ENCODE data around the gene PCDHGA5. TPM values are rescaled to one million over a fixed set of nuclear protein-coding genes. Genes with fewer than 3 reads are reported as not detected.

Gene PCDHGA5
- total RNA-seq, 4 donors from 2014 or later, result 2.6 to 12.5 (median 4.8) TPM

Other genes with a start within 250 kb of the PCDHGA5 start
- gene PCDHB4, start 242.3 kb upstream of the PCDHGA5 start, total RNA-seq, result 1 to 10 TPM; 2.8 to 5.6 (median 4.8) TPM
- 1 to 10 TPM; 3.2 to 8.6 (median 5.8) TPM for gene PCDHB5, start 229.0 kb upstream of the PCDHGA5 start, total RNA-seq
- 1 to 10 TPM; 1.0 to 2.0 (median 1.5) TPM for gene PCDHB6, start 214.1 kb upstream of the PCDHGA5 start, total RNA-seq
- gene PCDHB7, start 191.5 kb upstream of the PCDHGA5 start, total RNA-seq, result 1 to 10 TPM; 1.7 to 3.0 (median 2.4) TPM
- 1 to 10 TPM in 3 of 4 donors, under 1 TPM in 1; 0.27 to 1.5 (median 1.2) TPM for gene PCDHB8, start 186.4 kb upstream of the PCDHGA5 start, total RNA-seq
- gene PCDHB16, start 181.8 kb upstream of the PCDHGA5 start, total RNA-seq, result 1 to 10 TPM; 4.4 to 5.2 (median 4.8) TPM
- 10 to 100 TPM in 1 of 4 donors, 1 to 10 TPM in 3; 1.9 to 10.9 (median 3.0) TPM for gene PCDHB9, start 177.0 kb upstream of the PCDHGA5 start, total RNA-seq
- gene PCDHB10, start 171.8 kb upstream of the PCDHGA5 start, total RNA-seq, result 1 to 10 TPM; 3.0 to 6.4 (median 4.1) TPM
- gene PCDHB11, start 164.5 kb upstream of the PCDHGA5 start, total RNA-seq, result 1 to 10 TPM in 3 of 4 donors, under 1 TPM in 1; 0.99 to 5.4 (median 3.0) TPM
- gene PCDHB12, start 155.4 kb upstream of the PCDHGA5 start, total RNA-seq, result 1 to 10 TPM in 3 of 4 donors, under 1 TPM in 1; 0.67 to 5.1 (median 3.4) TPM
- 10 to 100 TPM in 1 of 4 donors, 1 to 10 TPM in 3; 2.7 to 11.7 (median 6.1) TPM for gene PCDHB13, start 150.2 kb upstream of the PCDHGA5 start, total RNA-seq
- 10 to 100 TPM in 1 of 4 donors, 1 to 10 TPM in 3; 5.4 to 12.8 (median 7.8) TPM for gene PCDHB14, start 140.8 kb upstream of the PCDHGA5 start, total RNA-seq
- 1 to 10 TPM; 3.2 to 6.6 (median 4.1) TPM for gene PCDHB15, start 118.8 kb upstream of the PCDHGA5 start, total RNA-seq
- gene SLC25A2, start 60.1 kb upstream of the PCDHGA5 start, total RNA-seq, result 1 to 10 TPM in 2 of 4 donors, not detected in 2; 1.2 to 3.1 TPM
- 10 to 100 TPM; 58.7 to 75.9 (median 61.4) TPM for gene TAF7, start 43.4 kb upstream of the PCDHGA5 start, total RNA-seq
- gene PCDHGA1, start 33.6 kb upstream of the PCDHGA5 start, total RNA-seq, result 1 to 10 TPM in 2 of 4 donors, under 1 TPM in 2; 0.67 to 1.3 (median 1.1) TPM
- gene PCDHGA2, start 25.4 kb upstream of the PCDHGA5 start, total RNA-seq, result 1 to 10 TPM; 3.2 to 5.6 (median 4.4) TPM
- gene PCDHGA3, start 20.3 kb upstream of the PCDHGA5 start, total RNA-seq, result 1 to 10 TPM; 1.3 to 5.7 (median 2.8) TPM
- 1 to 10 TPM; 2.0 to 9.5 (median 4.2) TPM for gene PCDHGB1, start 14.1 kb upstream of the PCDHGA5 start, total RNA-seq
- gene PCDHGA4, start 9.1 kb upstream of the PCDHGA5 start, total RNA-seq, result 10 to 100 TPM in 1 of 4 donors, 1 to 10 TPM in 3; 2.4 to 12.0 (median 6.3) TPM
- 10 to 100 TPM in 1 of 4 donors, 1 to 10 TPM in 3; 2.7 to 15.6 (median 4.1) TPM for gene PCDHGB2, start 4.2 kb upstream of the PCDHGA5 start, total RNA-seq
- gene PCDHGB3, start 6.1 kb downstream of the PCDHGA5 start, total RNA-seq, result 1 to 10 TPM; 1.5 to 10.0 (median 4.7) TPM
- 10 to 100 TPM in 1 of 4 donors, 1 to 10 TPM in 3; 2.0 to 11.1 (median 5.7) TPM for gene PCDHGA6, start 9.7 kb downstream of the PCDHGA5 start, total RNA-seq
- 10 to 100 TPM in 1 of 4 donors, 1 to 10 TPM in 3; 2.7 to 14.3 (median 7.6) TPM for gene PCDHGA7, start 18.6 kb downstream of the PCDHGA5 start, total RNA-seq
- gene PCDHGB4, start 23.5 kb downstream of the PCDHGA5 start, total RNA-seq, result 10 to 100 TPM in 1 of 4 donors, 1 to 10 TPM in 3; 3.1 to 14.8 (median 6.0) TPM
- gene PCDHGA8, start 28.5 kb downstream of the PCDHGA5 start, total RNA-seq, result 1 to 10 TPM; 3.0 to 6.8 (median 3.6) TPM
- 10 to 100 TPM in 2 of 4 donors, 1 to 10 TPM in 2; 4.0 to 12.9 (median 9.8) TPM for gene PCDHGB5, start 33.8 kb downstream of the PCDHGA5 start, total RNA-seq
- 1 to 10 TPM; 3.3 to 8.6 (median 5.9) TPM for gene PCDHGA9, start 38.6 kb downstream of the PCDHGA5 start, total RNA-seq
- 10 to 100 TPM in 1 of 4 donors, 1 to 10 TPM in 3; 5.7 to 11.7 (median 6.5) TPM for gene PCDHGB6, start 43.9 kb downstream of the PCDHGA5 start, total RNA-seq
- gene PCDHGA10, start 48.8 kb downstream of the PCDHGA5 start, total RNA-seq, result 1 to 10 TPM; 2.9 to 8.2 (median 4.7) TPM
- gene PCDHGB7, start 53.5 kb downstream of the PCDHGA5 start, total RNA-seq, result 10 to 100 TPM; 12.3 to 19.3 (median 15.3) TPM
- gene PCDHGA11, start 56.9 kb downstream of the PCDHGA5 start, total RNA-seq, result 10 to 100 TPM in 1 of 4 donors, 1 to 10 TPM in 3; 1.9 to 12.3 (median 3.9) TPM
- 10 to 100 TPM in 1 of 4 donors, 1 to 10 TPM in 3; 5.3 to 15.4 (median 9.8) TPM for gene PCDHGA12, start 66.3 kb downstream of the PCDHGA5 start, total RNA-seq
- 10 to 100 TPM; 52.6 to 95.6 (median 63.2) TPM for gene PCDHGC3, start 111.8 kb downstream of the PCDHGA5 start, total RNA-seq
- 10 to 100 TPM in 1 of 4 donors, 1 to 10 TPM in 2, under 1 TPM in 1; 0.10 to 12.9 (median 2.4) TPM for gene PCDHGC4, start 120.9 kb downstream of the PCDHGA5 start, total RNA-seq
- gene PCDHGC5, start 124.9 kb downstream of the PCDHGA5 start, total RNA-seq, result 1 to 10 TPM in 3 of 4 donors, under 1 TPM in 1; 0.07 to 5.1 (median 1.8) TPM

Measured in gastroesophageal sphincter (tissue), 4 donors.